ENCODE measurements around the gene KRTAP10-2. TPM values are rescaled to one million over a fixed set of nuclear protein-coding genes. Genes with fewer than 3 reads are reported as not detected.
"Not testable (repeated sequence)": the region's sequence is repeated elsewhere in the genome, so short reads cannot be mapped to it uniquely, and the experiment has no call there.

The KRTAP10-2 gene, protein sequence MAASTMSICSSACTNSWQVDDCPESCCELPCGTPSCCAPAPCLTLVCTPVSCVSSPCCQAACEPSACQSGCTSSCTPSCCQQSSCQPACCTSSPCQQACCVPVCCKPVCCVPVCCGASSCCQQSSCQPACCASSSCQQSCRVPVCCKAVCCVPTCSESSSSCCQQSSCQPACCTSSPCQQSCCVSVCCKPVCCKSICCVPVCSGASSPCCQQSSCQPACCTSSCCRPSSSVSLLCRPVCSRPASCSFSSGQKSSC
- not detected for total RNA-seq

- H3K27ac Mint-ChIP-seq = no peak within 1 kb of the TSS
- peaks cover 26% of the 10 kb centered on the region for H3K9me3 Mint-ChIP-seq
- no peaks in the 10 kb centered on the region for H3K27me3 Mint-ChIP-seq
- H3K4me1 Mint-ChIP-seq = peaks cover 28% of the 10 kb centered on the region
- DNase-seq = no peak
- peaks cover 26% of the 10 kb centered on the region for H3K36me3 Mint-ChIP-seq
- H3K4me3 Mint-ChIP-seq = no peak within 1 kb of the TSS
Measured at GRCh38 chr21:44551340-44551961, at the start of gene KRTAP10-2. Gene KRTAP10-2, minus strand, starts transcription at chr21:44551505. Its CDS starts 47 bp downstream, at chr21:44551458.

GRCh38 chr21:44601091-44601490, 49.8 kb upstream of the KRTAP10-2 start:
- H3K4me1 Mint-ChIP-seq, H3K4me3 Mint-ChIP-seq, H3K36me3 Mint-ChIP-seq, H3K9me3 Mint-ChIP-seq, H3K27me3 Mint-ChIP-seq, DNase-seq, H3K27ac Mint-ChIP-seq: not testable (repeated sequence)

GRCh38 chr21:44600118-44600978, 49.0 kb upstream of the KRTAP10-2 start, which contains the start of gene KRTAP10-7:
Gene KRTAP10-7, plus strand, starts transcription at chr21:44600597. Its CDS starts 25 bp downstream, at chr21:44600622.
- H3K36me3 Mint-ChIP-seq, H3K4me3 Mint-ChIP-seq, H3K4me1 Mint-ChIP-seq, DNase-seq, H3K9me3 Mint-ChIP-seq, H3K27ac Mint-ChIP-seq, H3K27me3 Mint-ChIP-seq: not testable (repeated sequence)

GRCh38 chr21:44599264-44600029, 48.1 kb upstream of the KRTAP10-2 start:
- no peak overlapping the region for H3K4me3 Mint-ChIP-seq

DNA sequence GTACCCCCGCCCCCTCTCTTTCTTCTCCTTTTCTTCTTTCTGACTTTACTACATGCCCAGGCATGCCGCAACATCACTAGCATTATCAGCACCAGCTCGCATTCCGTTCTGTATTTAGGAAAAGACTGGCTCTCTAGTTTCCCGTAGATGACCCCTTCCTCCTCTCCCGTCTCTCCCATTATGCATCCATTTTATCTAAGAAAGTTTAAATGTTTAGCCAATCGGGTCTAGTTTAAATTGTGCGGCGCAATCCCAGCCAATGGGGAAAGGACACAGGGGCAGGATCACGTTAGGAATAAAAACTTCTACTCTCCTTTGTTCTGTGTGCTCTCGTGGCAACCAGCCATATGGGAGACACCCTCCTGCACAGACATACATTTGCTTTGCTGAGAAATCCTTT, 46.8 kb upstream of the KRTAP10-2 start:
- H3K27ac Mint-ChIP-seq = no peak overlapping the region
- H3K36me3 Mint-ChIP-seq = no peaks in the 10 kb centered on the region
- H3K9me3 Mint-ChIP-seq = peaks cover 3% of the 10 kb centered on the region
- H3K4me3 Mint-ChIP-seq = no peak overlapping the region
- H3K4me1 Mint-ChIP-seq = no peaks in the 10 kb centered on the region
- H3K27me3 Mint-ChIP-seq = no peaks in the 10 kb centered on the region
- no peak for DNase-seq

More at GRCh38 chr21:44599264-44600029, 48.1 kb upstream of the KRTAP10-2 start:
- no peak for DNase-seq
- no peaks in the 10 kb centered on the region for H3K36me3 Mint-ChIP-seq
- H3K4me1 Mint-ChIP-seq = no peaks in the 10 kb centered on the region
- H3K9me3 Mint-ChIP-seq = peaks cover 3% of the 10 kb centered on the region
- H3K27me3 Mint-ChIP-seq = no peaks in the 10 kb centered on the region
- no peak overlapping the region for H3K27ac Mint-ChIP-seq

DNA sequence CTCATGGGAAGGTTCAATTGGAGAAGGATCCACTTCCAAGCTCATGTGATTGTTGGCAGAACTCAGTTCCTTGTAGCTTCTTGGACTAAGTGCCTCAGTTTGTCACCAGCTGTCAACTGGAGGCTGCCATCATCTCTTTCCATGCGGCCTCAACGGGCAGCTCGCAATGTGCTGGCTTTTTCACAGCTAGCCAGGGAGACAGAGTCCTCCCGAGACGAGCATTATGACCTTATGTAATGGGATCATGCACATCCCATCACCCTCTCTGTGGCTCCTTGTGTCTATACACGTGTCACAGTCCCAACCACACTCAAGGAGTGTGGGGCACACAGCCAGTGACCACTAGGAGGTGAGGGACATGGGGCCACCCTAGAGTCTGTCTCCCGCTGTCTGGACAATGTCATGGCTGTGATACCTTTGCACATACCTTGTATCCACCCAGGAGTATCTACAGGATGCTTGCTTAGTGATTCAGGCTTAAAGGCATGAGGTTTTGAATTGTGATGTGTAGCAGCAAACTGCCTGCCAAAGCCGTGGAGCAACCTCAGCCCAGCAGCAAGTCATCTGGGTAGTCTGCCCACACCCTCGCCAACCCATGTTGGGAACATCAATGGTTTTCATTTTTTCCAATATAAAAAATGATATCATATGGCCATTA, 44.9 kb upstream of the KRTAP10-2 start:
- no peak for DNase-seq
- H3K36me3 Mint-ChIP-seq = no peaks in the 10 kb centered on the region
- H3K27me3 Mint-ChIP-seq = no peaks in the 10 kb centered on the region
- no peaks in the 10 kb centered on the region for H3K4me1 Mint-ChIP-seq
- no peak overlapping the region for H3K27ac Mint-ChIP-seq
- H3K4me3 Mint-ChIP-seq = no peak overlapping the region
- peaks cover 3% of the 10 kb centered on the region for H3K9me3 Mint-ChIP-seq

GRCh38 chr21:44595524-44595923, 44.2 kb upstream of the KRTAP10-2 start:
- Mint-ChIP-seq H3K27ac (no peak overlapping the region), H3K36me3 (no peaks in the 10 kb centered on the region), H3K4me3 (no peak overlapping the region), H3K9me3 (peaks cover 3% of the 10 kb centered on the region), H3K4me1 (no peaks in the 10 kb centered on the region), H3K27me3 (no peaks in the 10 kb centered on the region)
- DNase-seq = no peak

GRCh38 chr21:44594406-44594916, 43.2 kb upstream of the KRTAP10-2 start:
- no peaks in the 10 kb centered on the region for H3K36me3 Mint-ChIP-seq
- H3K27me3 Mint-ChIP-seq = no peaks in the 10 kb centered on the region
- no peak for DNase-seq
- H3K9me3 Mint-ChIP-seq = peaks cover 3% of the 10 kb centered on the region
- H3K4me1 Mint-ChIP-seq = no peaks in the 10 kb centered on the region
- H3K4me3 Mint-ChIP-seq = no peak overlapping the region
- H3K27ac Mint-ChIP-seq = no peak overlapping the region

GRCh38 chr21:44593598-44594405, 42.5 kb upstream of the KRTAP10-2 start:
- DNase-seq = no peak
- Mint-ChIP-seq H3K4me1 (no peaks in the 10 kb centered on the region), H3K9me3 (peaks cover 2% of the 10 kb centered on the region), H3K27ac (no peak overlapping the region), H3K27me3 (no peaks in the 10 kb centered on the region), H3K36me3 (no peaks in the 10 kb centered on the region), H3K4me3 (no peak overlapping the region)

- no peaks in the 10 kb centered on the region for H3K9me3 Mint-ChIP-seq
- H3K27ac Mint-ChIP-seq = no peak within 1 kb of the TSS
- H3K27me3 Mint-ChIP-seq = no peaks in the 10 kb centered on the region
- no peak within 1 kb of the TSS for H3K4me3 Mint-ChIP-seq
- DNase-seq = no peak
- no peaks in the 10 kb centered on the region for H3K36me3 Mint-ChIP-seq
- H3K4me1 Mint-ChIP-seq = no peaks in the 10 kb centered on the region
Measured at GRCh38 chr21:44592446-44593311, 41.4 kb upstream of the KRTAP10-2 start, which contains the start of gene KRTAP10-6. Gene KRTAP10-6, minus strand, starts transcription at chr21:44592505. Its CDS starts 21 bp downstream, at chr21:44592484.

DNA sequence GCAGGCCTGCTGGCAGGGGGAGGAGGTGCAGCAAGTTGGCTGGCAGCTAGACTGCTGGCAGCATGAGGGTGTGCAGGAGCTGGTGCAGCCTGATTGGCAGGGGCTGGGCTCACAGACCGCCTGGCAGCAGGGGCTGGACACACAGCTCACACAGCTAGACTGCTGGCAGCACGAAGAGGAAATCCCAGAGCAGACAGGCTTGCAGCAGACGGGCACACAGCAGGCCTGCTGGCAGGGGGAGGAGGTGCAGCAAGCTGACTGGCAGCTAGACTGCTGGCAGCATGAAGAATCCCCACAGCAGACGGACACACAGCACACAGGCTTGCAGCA, 40.5 kb upstream of the KRTAP10-2 start:
- not testable (repeated sequence) for H3K27ac Mint-ChIP-seq, H3K36me3 Mint-ChIP-seq, H3K9me3 Mint-ChIP-seq, H3K27me3 Mint-ChIP-seq, DNase-seq, H3K4me1 Mint-ChIP-seq, H3K4me3 Mint-ChIP-seq

DNA sequence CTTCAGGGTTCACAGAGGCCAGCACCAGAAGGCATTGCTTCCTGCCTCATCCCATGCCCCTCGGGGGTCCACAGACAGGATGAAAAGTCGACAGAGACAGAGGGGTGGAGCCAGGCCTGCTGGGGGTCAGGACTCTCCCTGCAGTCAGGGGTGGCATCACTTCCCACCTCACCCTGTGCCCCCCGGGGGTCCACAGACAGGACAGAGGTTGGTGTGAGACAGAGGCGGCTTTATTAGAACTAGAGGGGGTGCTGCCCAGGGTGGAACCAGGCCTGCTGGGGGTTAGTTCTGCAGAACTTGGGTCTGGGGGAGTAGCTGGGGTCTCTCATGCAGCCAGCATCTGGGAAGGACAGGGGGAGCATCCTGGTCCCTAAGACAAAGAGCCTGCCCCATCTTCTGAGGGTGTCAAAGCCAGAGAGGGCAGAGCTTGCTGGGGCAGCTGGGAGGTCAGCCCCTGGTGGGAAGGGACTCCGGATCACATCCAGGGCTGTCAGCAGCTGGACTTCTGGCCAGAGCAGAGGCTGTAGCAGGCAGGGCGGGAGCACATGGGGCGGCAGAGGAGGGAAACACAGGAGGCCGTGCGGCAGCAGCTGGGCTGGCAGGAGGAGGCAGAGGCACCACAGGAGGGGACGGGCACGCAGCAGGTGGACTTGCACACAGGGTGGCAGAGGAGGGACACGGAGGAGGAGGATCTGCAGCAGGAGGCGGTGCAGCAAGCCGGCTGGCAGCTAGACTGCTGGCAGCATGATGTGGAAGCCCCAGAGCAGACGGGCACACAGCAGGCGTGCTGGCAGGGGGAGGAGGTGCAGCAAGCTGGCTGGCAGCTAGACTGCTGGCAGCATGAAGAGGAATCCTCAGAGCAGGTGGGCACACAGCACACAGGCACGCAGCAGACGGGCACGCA, 39.8 kb upstream of the KRTAP10-2 start:
- H3K4me3 Mint-ChIP-seq, DNase-seq, H3K27ac Mint-ChIP-seq: not testable (repeated sequence)

More for the DNA sequence above, 39.8 kb upstream of the KRTAP10-2 start:
- H3K36me3 Mint-ChIP-seq, H3K9me3 Mint-ChIP-seq, H3K4me1 Mint-ChIP-seq, H3K27me3 Mint-ChIP-seq: not testable (repeated sequence)

Data from activated naive CD8-positive, alpha-beta T cell treated with anti-CD3 and anti-CD28 coated beads for 36 hours (primary cell).